BJ (cell line): ENCODE data around the gene RELL1. TPM values are rescaled to one million over a fixed set of nuclear protein-coding genes. Genes with fewer than 3 reads are reported as not detected.

Experiments used
- CTCF ChIA-PET: fragments of 350-600 bp; formaldehyde crosslinking; extraction: SDS; loops from one replicate; lab custom pipeline; 2021; ENCODE audit warnings: antibody characterized with exemption, inconsistent platforms; lab: Yijun Ruan, JAX
- POLR2A ChIA-PET: fragments of 300-600 bp; sonication (Branson Sonifier 250); formaldehyde crosslinking; extraction: SDS; loops from one replicate; lab custom pipeline; 2021; ENCODE audit warnings: antibody characterized with exemption; lab: Charles Lee
- DNase-seq: peaks from one replicate; pipeline ENCODE4 v3.0.0-alpha.2; 2011; ENCODE audit warnings: low read depth
- H3K27me3 ChIP-seq: 2 replicates; pipeline ENCODE4 v1.6.0; 2011; ENCODE audit warnings: low read length; ENCODE audit not compliant: control insufficient read depth, insufficient read depth
- H3K36me3 ChIP-seq: 2 replicates; pipeline ENCODE4 v1.5.1; 2011; ENCODE audit warnings: low read length; ENCODE audit not compliant: control insufficient read depth, insufficient read depth
- H3K4me3 ChIP-seq: 2 replicates; pipeline ENCODE4 v1.5.1; 2011; ENCODE audit warnings: low read depth, mild to moderate bottlenecking, control low read depth, low read length
- polyA plus RNA-seq: library from polyadenylated mRNA; depleted of rRNA; stranded (reverse); fragments of >200 nt; gene quantifications from 2 replicates; pipeline ENCODE4 v1.2.3, GENCODE V29; 2011
- TF ChIP-seq, protein P1 (sequence below): IDR thresholded peaks from 2 replicates; pipeline ENCODE4 v1.5.1; 2011; ENCODE audit warnings: low read depth, mild to moderate bottlenecking, control low read depth, inconsistent platforms, low read length, moderate library complexity; ENCODE audit not compliant: insufficient read depth

The RELL1 gene
- polyA plus RNA-seq, 1 experiment = 6.5 TPM

- no peak overlapping the region for H3K4me3 ChIP-seq
- H3K36me3 ChIP-seq = no peaks in the 10 kb centered on the region
- POLR2A ChIA-PET = no interaction called here
- TF ChIP-seq, protein P1, sequence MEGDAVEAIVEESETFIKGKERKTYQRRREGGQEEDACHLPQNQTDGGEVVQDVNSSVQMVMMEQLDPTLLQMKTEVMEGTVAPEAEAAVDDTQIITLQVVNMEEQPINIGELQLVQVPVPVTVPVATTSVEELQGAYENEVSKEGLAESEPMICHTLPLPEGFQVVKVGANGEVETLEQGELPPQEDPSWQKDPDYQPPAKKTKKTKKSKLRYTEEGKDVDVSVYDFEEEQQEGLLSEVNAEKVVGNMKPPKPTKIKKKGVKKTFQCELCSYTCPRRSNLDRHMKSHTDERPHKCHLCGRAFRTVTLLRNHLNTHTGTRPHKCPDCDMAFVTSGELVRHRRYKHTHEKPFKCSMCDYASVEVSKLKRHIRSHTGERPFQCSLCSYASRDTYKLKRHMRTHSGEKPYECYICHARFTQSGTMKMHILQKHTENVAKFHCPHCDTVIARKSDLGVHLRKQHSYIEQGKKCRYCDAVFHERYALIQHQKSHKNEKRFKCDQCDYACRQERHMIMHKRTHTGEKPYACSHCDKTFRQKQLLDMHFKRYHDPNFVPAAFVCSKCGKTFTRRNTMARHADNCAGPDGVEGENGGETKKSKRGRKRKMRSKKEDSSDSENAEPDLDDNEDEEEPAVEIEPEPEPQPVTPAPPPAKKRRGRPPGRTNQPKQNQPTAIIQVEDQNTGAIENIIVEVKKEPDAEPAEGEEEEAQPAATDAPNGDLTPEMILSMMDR = no peak
- H3K27me3 ChIP-seq = peaks cover 2% of the 10 kb centered on the region
- CTCF ChIA-PET = no interaction called here
- no peak for DNase-seq
These were observed 39.5 kb upstream of the RELL1 start for GRCh38 chr4:37725718-37726117.

DNA sequence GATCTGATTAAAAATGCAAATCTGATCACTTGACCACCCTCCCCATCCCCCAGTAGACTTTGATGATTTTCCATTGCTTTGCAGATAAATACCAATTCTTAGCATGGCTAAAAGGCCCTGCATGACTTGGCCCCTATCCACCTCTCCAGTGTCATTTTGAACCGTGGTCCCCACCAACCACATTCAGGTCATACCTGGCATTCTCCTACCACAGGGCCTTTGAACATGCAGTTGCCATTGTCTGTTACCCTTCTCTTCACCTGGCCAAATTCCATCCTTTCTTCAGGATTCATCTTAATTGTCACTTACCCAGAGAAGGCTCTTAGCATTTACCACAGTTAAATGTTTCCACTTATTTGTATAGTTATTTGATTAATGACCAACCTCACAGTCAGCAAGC lies 36.9 kb upstream of the RELL1 start:
- Histone ChIP-seq H3K27me3 (no peaks in the 10 kb centered on the region; the same call in none of the 2 replicates), H3K36me3 (no peaks in the 10 kb centered on the region), H3K4me3 (no peak overlapping the region)
- no peak for DNase-seq
- CTCF ChIA-PET = no interaction called here
- POLR2A ChIA-PET = no interaction called here
- TF ChIP-seq, protein P1 = no peak

DNA sequence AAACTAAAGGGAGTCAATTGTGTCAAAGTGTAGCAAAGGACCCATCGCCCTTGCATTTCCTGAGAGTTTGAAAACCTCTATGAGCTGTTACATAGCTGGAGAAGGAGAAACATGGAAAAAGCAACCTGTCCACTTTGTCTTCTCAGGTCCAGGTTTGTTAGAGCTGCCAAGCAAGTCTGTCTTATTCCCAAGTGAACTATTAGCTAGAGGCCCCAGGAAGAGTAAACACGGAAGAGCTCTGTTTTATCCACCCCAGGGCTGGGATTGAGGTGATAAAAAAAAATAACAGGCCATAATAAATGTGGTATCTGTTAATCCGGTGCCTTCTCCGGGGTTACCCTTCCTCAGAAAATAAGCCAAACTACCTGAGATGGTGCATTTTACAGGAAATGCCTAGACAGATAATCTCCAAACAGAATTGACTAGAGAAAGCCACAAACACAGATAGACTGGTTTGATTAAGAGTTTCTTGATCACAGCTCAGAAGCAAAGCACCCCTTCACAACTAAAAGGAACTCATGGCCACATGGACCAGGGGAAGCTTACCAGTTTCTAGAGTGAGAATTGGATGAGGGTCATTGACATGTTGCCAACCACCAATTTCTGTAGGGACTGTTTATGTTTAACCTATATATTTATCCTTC lies 35.9 kb upstream of the RELL1 start:
- Histone ChIP-seq H3K36me3 (no peaks in the 10 kb centered on the region), H3K27me3 (no peaks in the 10 kb centered on the region; the same call in none of the 2 replicates), H3K4me3 (no peak overlapping the region)
- POLR2A ChIA-PET = no interaction called here
- TF ChIP-seq, protein P1 = no peak
- no peak for DNase-seq
- CTCF ChIA-PET = no interaction called here

GRCh38 chr4:37719021-37719420 lies 32.8 kb upstream of the RELL1 start:
- CTCF ChIA-PET = no interaction called here
- no peak for DNase-seq
- H3K27me3 ChIP-seq = peaks cover 2% of the 10 kb centered on the region
- no peaks in the 10 kb centered on the region for H3K36me3 ChIP-seq
- POLR2A ChIA-PET = no interaction called here
- H3K4me3 ChIP-seq = no peak overlapping the region
- TF ChIP-seq, protein P1 = no peak

GRCh38 chr4:37717576-37717975 lies 31.4 kb upstream of the RELL1 start:
- ChIA-PET POLR2A (no interaction called here), CTCF (no interaction called here)
- TF ChIP-seq, protein P1 = no peak
- no peak overlapping the region for H3K4me3 ChIP-seq
- no peaks in the 10 kb centered on the region for H3K36me3 ChIP-seq
- H3K27me3 ChIP-seq = peaks cover 2% of the 10 kb centered on the region
- no peak for DNase-seq
